NB4 (cell line): ENCODE data around the gene SURF4.
"Not testable (repeated sequence)": the region's sequence is repeated elsewhere in the genome, so short reads cannot be mapped to it uniquely, and the experiment has no call there.

ENCODE experiments used
- MYC ChIP-seq: IDR thresholded peaks from 2 replicates; pipeline ENCODE4 v1.6.1; 2011; ENCODE audit warnings: low read depth, low read length
- POLR2A ChIP-seq: IDR thresholded peaks from 2 replicates; pipeline ENCODE4 v1.6.1; 2011; ENCODE audit warnings: mild to moderate bottlenecking; ENCODE audit not compliant: insufficient read length; ENCODE audit errors: extremely low read depth
- TF ChIP-seq, protein P1 (sequence below): IDR thresholded peaks from one replicate; pipeline ENCODE4 v1.5.1; 2012; ENCODE audit warnings: low read depth, low read length
- TF ChIP-seq, protein P2 (sequence below): IDR thresholded peaks from 2 replicates; pipeline ENCODE4 v1.6.1; 2011; ENCODE audit warnings: low read depth, low read length

DNA sequence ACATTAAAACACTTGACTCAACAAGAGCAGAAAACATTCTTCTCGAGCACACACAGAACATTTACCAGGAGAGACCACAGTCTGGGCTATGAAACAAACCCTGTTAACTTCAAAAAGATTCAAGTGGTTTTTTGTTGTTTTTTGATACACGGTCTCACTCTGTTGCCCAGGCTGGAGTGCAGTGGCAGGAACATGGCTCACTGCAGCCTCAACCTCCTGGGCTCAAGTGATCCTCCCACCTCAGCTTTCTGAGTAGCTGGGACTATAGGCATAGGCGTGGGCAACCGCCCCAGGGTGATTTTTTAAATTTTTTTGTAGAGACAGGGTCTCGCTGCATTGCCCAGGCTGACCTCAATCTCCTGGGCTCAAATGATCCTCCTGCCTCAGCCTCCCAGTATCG lies 48.8 kb downstream of the SURF4 start:
- TF ChIP-seq, protein P1, sequence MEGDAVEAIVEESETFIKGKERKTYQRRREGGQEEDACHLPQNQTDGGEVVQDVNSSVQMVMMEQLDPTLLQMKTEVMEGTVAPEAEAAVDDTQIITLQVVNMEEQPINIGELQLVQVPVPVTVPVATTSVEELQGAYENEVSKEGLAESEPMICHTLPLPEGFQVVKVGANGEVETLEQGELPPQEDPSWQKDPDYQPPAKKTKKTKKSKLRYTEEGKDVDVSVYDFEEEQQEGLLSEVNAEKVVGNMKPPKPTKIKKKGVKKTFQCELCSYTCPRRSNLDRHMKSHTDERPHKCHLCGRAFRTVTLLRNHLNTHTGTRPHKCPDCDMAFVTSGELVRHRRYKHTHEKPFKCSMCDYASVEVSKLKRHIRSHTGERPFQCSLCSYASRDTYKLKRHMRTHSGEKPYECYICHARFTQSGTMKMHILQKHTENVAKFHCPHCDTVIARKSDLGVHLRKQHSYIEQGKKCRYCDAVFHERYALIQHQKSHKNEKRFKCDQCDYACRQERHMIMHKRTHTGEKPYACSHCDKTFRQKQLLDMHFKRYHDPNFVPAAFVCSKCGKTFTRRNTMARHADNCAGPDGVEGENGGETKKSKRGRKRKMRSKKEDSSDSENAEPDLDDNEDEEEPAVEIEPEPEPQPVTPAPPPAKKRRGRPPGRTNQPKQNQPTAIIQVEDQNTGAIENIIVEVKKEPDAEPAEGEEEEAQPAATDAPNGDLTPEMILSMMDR = not testable (repeated sequence)
- TF ChIP-seq POLR2A, MYC: not testable (repeated sequence)
- TF ChIP-seq, protein P2, sequence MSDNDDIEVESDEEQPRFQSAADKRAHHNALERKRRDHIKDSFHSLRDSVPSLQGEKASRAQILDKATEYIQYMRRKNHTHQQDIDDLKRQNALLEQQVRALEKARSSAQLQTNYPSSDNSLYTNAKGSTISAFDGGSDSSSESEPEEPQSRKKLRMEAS = not testable (repeated sequence)
